ENCODE data around the gene PPP1R12A.

The PPP1R12A gene

DNA sequence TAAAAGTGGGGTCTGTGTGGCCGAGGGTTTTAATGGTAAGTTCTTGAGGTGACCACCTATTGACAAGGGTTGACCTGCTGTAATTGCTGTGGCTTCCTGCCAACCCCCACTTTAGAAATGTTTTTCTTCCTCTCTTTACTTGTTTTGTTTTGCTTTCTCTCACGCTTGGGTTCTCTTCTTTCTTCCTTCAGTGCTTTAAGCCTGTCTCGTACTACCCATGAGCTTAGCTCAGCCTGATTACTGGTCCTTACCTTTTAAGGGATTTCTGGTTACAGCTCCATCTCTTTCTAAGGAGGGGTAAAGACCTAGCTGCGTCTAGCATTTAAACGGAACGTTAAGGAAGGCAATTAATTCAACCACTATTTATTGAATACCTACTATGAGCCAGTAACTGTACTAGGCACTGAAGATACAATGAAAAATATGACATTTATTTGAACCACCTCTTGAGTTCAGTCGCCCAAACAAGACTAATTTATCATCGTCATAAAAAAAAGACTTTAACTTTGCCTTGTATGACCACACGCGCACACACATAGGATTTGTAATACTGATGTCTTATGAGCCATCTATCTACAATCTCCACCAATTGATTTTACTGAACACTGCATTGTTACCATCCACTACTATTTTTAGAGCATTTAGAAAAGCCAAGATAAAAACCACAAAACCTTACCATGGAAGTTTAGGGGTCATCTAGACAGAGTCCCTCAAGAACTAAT, 888 bp upstream of the PPP1R12A start:
- FAIRE-seq (no peak), DNase-seq (ENCODE audit: low spot score) (peak; percentile 20)

DNA sequence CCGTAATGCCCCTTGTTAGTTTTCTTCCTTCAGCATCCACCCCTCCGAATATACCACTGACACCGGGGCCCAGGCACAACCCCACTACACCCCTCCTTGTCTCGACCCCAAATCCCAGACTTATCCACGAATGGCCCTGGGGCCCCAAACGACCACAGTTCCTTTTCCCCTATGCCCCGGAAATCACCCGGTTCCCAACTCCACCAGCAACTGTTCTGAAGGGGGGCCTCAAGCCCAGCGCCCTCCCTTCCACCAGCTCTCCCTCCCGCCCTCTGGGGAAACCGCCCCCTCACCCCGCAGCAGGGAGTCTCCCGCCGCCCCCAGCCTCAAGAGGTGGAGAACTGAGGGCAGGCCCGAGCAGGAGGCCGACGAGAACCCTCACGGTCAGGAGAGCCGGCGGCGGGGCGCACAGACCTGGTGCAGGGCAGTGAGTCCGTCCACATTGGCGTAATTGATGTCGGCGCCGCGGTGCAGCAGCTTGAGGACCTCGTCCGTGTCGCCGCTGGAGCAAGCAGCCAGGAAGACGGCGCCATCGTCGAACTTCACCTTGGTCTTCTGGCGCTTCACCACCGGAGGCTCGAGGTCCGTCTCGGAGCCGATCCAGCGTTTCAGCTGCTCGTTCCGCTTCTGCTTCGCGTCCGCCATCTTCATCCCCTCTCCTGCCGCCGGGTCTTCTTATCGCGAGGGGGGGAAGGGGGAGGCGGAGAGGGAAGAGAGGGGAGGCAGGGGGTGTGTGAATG, 446 bp downstream of the PPP1R12A start:
- DNase-seq (ENCODE audit: low spot score) (peak; percentile 4), FAIRE-seq (no peak)

DNA sequence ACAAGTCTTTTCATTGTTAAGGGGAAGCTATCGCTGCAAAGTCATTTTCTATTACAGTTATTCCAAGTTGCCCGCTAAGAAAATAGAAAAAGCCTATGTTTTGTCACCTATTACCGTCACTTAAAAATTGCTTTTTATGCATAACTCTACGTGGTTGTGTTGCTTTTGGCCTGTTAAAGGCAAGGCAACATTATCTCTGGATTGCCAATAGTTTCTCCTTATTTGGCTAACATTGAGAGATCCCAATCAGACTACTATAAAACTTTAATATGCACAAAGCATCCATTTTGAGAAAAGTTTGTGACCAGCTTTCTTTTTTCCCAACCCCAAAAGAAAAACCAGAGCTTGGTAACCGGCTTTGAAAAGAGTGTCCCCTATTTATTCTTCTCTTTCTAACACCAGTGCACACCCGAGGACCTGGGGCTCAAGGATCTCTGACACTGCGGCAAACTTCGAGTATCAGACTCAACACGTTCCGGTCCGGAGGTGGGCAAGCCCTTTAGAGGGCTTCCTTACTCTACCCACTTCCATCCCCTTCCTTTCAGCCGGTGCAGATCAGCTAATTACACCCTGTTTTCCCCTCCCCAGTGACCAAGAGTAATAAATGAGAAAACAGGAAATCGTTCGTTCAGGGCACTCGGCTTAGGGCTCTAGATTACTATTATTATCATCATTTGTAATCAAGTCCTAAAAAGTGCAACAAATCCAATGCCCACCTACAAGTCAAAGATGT, 1.2 kb downstream of the PPP1R12A start:
- FAIRE-seq (no peak), DNase-seq (ENCODE audit: low spot score) (no peak)

GRCh38 chr12:79933043-79933442, 1.9 kb downstream of the PPP1R12A start:
- FAIRE-seq, result no peak
- no peak for DNase-seq (ENCODE audit: low spot score)

- FAIRE-seq (no peak), DNase-seq (ENCODE audit: low spot score) (no peak)
These were observed 2.5 kb downstream of the PPP1R12A start for GRCh38 chr12:79932357-79932756.

DNA sequence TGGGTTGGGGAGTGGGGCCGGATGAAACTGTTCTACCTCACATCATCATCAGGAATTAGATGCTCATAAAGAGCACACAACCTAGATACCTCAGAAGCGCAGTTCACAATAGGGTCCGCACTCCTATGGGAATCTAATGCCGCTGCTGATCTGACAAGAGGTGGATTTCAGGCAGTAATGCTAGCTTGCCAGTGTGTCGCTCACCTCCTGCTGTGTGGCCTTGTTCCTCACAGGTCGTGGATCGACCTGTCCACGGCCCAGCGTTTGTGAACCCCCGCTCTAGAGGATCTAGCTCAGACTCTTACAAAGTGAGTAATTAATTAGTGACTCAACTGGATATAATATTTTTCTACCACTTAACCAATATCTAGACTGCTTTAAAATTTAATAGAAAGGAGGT, 5.8 kb downstream of the PPP1R12A start:
- DNase-seq (ENCODE audit: low spot score) (no peak), FAIRE-seq (no peak)

GRCh38 chr12:79927772-79928474, 7.0 kb downstream of the PPP1R12A start:
- FAIRE-seq (peak; percentile 15), DNase-seq (ENCODE audit: low spot score) (peak; percentile 20)

- no peak for DNase-seq (ENCODE audit: low spot score)
- FAIRE-seq, result no peak
These were observed 7.9 kb downstream of the PPP1R12A start for GRCh38 chr12:79926951-79927350.

DNA sequence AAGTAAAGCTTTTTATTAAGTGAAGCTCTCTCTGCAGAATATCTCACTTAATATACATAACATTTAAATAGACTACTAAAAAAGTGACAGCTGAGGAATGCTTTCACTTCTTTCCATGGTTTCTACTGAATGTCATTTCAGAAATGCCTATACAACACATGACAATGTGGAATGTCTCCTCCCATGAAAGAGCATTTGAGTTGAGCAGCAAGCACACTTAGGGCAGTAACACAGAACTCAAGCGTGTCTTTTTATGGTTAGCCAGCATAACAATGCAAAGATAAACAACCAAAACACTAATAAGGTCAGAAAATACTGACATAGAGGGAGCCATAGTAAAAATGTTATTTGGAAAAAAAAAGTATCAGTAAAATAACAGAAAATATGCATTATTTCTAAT, 9.4 kb downstream of the PPP1R12A start:
- no peak for FAIRE-seq
- no peak for DNase-seq (ENCODE audit: low spot score)

DNA sequence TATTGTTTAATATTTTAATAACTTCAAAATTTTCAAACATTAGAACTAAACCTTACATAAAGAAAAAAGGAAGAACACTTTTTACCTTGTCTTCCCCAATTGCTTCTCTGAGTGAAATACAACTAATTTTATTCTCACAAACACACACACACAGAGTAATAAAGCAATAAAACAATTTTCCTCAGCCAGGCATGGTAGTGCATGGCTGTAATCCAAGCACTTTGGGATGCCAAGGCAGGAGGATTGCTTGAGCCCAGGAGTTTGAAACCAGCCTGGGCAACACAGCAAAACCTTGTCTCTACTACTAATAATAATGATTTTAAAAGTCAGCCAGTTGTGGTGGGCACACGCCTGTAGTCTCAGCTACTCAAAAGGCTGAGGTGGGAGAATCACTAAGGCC, 13.1 kb downstream of the PPP1R12A start:
- FAIRE-seq (no peak), DNase-seq (ENCODE audit: low spot score) (no peak)

DNA sequence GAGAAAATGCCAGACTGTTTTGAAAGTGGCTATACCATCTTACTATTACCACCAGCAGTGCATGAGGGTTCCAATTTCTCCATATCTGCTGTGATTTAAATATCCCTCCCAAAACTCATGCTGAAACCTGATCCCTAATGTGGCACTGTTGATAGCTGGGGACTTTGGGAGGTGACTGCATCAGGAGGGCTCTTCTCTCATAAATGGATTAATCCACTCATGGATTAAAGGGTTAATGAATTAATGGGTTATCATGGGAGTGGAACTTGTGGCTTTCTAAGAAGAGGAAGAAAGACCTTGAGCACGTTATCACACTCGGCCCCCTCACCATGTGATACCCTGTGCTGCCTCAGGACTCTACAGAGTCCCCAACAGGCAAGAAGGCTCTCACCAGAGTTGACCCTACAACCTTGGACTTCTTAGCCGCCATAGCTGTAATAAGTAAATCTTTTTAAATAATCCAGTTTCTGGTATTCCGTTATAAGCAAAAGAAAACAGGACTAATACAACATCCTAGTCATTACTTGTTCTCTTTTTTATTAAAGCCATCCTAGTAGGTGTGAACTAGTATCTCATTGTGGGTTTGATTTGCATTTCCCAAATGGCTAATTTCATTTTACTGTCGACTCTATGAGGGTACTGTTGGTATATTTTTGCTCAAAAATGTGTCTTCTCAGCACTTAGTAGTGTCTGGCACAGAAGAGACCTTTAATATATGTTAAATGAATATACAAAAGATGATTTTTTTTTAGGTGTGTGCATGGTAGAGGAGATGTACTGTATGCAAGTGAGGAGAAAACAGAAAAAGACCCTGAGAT, 14.3 kb downstream of the PPP1R12A start:
- no peak for FAIRE-seq
- no peak for DNase-seq (ENCODE audit: low spot score)

DNA sequence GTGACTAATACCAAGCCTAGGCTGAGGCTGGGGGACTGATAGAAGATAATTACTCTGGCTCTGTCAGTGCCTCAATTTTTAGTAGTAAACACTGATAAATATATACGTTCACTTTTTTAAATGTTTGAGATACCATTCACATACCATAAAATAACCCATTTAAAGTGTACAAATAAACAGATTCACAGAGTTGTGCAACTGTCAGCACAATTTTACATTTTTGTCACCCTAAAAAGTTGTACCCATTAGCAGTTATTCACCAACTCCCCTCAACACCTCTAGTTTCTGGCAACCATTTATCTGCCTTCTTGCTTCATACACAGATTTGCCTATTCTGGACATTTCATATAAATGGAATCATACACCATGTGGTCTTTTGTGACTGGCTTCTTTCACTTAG, 15.1 kb downstream of the PPP1R12A start:
- no peak for DNase-seq (ENCODE audit: low spot score)
- no peak for FAIRE-seq

DNA sequence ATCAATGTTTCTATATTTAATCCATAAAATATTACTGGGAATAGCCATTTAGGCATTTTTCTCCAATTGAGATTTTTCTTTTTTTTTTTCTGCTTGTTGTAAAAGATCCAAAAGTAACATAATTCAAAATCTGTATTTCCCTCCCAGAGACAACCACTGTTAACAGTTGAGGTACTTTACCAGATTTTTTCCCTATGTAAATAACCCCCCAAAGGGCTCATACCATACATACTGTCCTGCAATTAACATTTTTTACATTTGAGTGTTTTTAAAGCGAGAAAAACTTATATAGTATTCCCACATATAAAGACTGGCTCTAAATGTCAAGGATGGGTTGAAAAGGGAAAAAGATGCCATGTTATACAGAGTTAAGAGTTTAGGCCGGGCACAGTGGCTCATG, 18.1 kb downstream of the PPP1R12A start:
- no peak for FAIRE-seq
- DNase-seq (ENCODE audit: low spot score), result no peak

DNA sequence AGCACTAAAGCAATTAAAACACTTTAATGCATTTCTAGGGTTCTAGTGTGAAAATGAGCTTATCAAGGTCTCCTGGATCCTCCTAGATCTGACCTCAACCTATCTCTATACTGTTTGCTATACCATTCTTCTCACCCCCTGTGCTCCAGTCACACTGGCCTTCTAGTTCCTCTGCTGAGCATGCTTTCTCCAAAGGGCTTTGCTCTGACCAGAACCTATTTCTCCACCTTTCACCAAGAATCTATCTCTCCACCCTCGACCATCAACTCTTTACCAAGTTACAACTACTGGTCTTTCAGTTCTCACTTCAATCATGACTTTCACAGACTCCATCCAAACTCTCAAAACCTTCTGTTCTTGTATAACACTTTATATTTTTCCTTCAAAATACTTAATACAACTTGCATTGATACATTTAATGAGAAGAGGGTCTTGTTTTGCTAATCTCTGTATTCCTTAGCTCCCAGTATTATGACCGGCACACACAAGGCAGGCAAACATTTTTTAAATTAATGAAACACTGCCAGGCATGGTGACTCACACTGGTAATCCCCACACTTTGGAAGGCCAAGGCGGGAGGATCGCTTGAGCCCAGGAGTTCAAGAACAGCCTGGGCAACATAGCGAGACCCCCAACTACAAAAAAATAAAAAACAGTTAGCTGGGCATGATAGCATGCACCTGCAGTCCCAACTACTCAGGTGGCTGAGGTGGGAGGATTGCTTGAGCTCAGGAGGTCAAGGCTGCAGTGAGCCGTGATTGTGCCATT, 22.8 kb downstream of the PPP1R12A start:
- no peak for FAIRE-seq
- DNase-seq (ENCODE audit: low spot score), result no peak

GRCh38 chr12:79908366-79908765, 26.5 kb downstream of the PPP1R12A start:
- no peak for FAIRE-seq

GRCh38 chr12:79901506-79901905, 33.4 kb downstream of the PPP1R12A start:
- FAIRE-seq (no peak), DNase-seq (ENCODE audit: low spot score) (no peak)

More at GRCh38 chr12:79908366-79908765, 26.5 kb downstream of the PPP1R12A start:
- no peak for DNase-seq (ENCODE audit: low spot score)

GRCh38 chr12:79900951-79901350, 33.9 kb downstream of the PPP1R12A start:
- no peak for FAIRE-seq
- no peak for DNase-seq (ENCODE audit: low spot score)

GRCh38 chr12:79900199-79900598, 34.7 kb downstream of the PPP1R12A start:
- no peak for FAIRE-seq

DNA sequence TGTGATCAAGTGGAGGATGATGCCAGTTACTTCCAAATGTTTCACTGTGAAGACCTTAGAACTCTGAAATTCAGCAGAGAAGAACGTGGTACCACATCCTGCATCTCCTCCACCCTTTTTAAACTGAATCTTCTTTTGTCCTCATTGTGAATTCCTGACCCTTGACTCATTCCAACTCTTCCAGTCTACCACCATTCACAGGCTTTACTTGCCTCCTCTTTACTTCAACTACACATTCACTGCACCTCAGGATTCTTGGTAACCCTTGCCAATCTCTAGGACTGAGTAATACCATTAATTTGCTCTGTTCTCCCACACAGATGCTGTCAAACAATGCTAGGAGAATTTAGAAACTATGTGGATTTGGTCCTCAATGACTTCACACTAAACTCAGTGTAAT, 37.3 kb downstream of the PPP1R12A start:
- FAIRE-seq (peak; percentile 95), DNase-seq (ENCODE audit: low spot score) (peak; percentile 97)

More at GRCh38 chr12:79900199-79900598, 34.7 kb downstream of the PPP1R12A start:
- DNase-seq (ENCODE audit: low spot score), result no peak

DNA sequence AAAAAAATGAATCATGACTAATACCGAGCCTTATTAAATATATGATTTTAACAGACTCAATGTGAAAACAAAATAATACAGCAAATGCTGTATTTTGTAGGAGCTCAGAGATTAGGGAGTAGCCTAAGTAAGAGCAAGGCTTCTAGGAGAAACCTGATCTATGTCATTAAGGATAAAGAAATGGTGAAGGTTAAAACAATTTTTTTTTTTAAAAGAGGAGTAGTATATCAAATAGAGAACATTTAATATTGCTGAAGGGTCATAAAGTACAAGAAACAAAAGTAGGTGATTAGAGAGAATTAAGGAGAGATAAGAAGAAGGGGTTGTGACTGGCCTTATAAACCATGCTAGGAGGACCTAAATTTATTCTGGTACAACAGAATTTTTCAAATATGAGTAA, 39.1 kb downstream of the PPP1R12A start:
- FAIRE-seq (no peak), DNase-seq (ENCODE audit: low spot score) (no peak)
